GM21526 (cell line): Measurements from ENCODE around the gene HSFX1.
"Not testable (repeated sequence)": the region's sequence is repeated elsewhere in the genome, so short reads cannot be mapped to it uniquely, and the experiment has no call there.

Source experiments
- ATAC-seq: cut with Tn5 transposase; IDR thresholded peaks from one replicate; pipeline ENCODE4 v1.9.1; 2021; ENCODE audit warnings: moderate library complexity; ENCODE audit not compliant: unreplicated experiment, low FRiP score

The HSFX1 gene, protein sequence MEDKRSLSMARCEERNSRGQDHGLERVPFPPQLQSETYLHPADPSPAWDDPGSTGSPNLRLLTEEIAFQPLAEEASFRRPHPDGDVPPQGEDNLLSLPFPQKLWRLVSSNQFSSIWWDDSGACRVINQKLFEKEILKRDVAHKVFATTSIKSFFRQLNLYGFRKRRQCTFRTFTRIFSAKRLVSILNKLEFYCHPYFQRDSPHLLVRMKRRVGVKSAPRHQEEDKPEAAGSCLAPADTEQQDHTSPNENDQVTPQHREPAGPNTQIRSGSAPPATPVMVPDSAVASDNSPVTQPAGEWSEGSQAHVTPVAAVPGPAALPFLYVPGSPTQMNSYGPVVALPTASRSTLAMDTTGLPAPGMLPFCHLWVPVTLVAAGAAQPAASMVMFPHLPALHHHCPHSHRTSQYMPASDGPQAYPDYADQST

DNA sequence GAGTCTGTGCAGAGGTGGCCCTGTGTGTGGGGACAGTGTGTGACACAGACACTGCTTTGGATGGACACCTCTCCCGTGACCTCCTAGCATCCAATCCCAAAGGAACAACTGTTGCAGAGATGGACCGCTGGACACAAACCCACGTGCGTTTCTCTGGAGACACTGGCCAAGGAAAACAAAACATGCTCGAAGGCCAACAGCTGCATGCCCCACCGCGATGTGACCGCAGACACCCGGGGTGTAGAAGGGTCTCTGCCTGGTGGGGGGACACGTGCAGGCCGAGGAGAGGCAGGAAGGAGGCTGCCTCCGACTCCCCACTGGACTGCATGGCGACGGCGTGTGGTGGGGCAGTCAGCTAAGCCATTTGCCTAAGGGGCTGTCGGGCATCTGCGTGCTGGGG, at the start of gene HSFX1:
Gene HSFX1 (plus strand): TSS at position 301 of the 400 bp plus-strand sequence. CDS start 614 bp downstream, outside the sequence.
- ATAC-seq, result not testable (repeated sequence)

DNA sequence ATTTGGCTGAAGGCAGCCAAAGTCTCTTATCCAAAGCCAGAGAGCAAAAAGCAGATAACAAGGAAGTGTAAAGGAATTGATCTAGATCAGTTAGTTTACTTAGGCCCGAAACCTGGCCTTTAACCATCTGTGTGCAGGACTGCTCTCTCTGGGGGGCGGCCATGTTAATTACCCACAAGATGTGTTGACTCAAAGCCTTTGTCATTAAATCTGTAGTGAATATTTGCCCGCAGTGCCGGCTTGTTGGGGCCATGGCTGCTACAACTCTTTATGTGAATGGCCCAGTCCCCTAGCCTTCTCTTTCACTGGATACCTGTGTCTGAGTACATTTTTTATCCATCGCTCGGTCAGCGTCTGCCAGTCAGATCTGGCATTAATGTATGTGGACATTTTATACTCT, 46.6 kb upstream of the HSFX1 start:
- ATAC-seq, result not testable (repeated sequence)

DNA sequence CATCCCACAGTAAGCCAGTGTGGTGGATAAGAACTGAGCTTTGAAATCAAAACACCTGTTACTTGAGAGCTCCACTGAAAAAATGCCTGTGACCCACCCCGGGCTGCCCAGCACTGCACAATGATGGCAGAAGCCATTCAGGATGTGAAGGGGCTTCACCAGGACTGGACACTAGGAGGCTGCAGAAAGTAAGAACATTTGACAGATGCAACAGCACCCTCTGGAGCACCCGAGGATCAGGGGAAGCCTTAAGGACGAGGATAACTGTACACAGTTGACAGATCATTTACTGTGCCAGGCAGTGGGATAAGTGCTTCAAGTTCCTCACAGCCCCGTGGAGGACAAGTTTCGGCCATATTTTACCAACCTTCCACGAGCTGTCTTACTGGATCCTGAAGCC, 31.6 kb upstream of the HSFX1 start:
- ATAC-seq, result not testable (repeated sequence)

DNA sequence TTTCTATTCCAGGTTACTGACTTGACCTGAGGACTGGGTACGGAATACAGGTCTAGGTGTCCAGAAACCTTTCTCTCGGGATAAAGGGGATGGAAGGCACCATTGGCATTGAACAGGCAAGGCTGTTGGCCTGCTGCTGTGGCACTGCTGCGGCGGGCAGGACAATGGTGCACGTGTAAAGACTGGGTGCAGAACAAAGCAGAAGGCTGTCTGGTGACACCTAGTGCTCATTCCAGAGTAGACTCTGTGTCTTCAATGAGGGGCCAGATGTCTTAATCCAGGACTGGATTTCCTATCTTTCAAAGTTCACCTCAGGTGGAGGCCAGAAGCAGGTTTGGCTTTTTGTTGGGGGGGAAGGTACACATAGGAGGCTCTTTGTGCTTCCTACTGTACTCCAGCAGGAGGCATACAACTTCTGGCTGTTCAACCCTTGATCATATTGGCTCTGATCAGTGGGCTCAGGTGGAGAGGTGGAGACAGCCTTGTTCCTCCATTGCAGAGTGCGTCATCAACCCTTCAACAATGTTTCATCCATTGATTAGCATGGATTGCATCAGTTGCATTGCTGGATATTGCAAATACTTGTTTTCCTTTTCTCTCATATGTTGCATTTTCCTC, 27.4 kb upstream of the HSFX1 start:
- not testable (repeated sequence) for ATAC-seq

DNA sequence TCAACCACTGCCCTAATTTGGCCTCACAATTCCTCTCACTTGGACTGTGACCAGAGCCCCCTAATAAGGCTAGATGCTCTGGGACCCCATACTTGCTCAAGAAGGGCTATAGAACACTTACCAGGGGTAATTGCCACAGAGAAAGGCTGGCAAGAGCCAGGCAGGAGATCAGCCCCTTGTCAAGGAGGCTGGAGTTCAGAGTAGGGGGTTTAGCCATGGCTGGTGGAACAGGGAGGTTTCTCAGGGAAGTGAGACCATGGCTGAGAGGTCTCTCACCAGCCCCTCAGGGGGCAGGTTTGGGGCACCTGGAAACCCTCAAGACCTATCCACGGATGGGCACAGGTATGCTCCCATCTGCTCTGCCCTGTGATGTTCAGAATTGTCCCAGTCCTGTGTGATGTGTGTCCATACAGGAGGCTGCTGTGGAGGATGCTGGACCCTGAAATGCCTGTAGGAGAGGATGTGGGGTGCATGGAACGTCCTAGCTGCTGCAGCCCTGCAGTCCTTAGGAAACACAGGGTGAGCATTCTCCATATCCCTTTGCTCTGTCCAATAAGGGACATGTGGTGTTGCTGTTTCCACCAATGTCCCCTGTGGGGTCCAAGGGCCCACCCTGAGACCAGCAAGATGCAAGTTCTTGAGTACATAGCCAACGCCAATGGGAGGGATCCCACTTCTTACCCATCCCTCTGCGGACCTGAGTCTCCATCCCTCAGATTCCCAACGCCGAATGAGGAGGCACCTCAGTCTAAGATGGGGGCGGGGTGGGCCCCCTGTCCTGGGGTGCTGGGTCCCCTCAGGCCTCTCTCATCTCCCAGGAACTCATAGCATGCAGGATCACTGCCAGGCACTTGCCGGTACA, 16.4 kb upstream of the HSFX1 start:
- no peak for ATAC-seq

DNA sequence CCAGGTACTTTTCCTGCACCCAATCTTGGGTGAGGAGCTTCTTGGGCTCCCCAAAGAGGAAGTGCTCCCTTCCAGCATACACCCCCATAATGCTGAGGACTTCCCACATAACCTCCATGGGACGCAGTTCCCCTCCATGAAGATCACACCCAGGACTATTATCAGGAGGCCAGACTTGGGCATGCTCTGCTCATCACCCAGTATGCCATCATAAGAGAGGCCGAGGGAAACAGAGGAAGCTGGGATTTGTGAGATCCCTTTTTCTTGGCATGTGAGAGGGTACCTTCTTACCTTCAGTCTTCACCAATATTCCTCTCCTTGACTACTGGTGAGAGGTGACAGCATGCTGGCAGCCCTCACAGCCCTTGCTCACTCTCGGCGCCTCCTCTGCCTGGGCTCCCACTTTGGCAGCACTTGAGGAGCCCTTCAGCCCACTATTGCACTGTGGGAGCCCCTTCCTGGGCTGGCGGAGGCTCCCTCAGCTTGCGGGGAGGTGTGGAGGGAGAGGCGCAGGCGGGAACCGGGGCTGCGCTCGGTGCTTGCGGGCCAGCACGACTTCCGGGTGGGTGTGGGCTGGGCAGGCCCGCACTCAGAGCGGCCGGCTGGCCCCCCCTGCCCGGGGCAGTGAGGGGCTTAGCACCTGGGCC, 15.7 kb upstream of the HSFX1 start:
- ATAC-seq, result no peak

DNA sequence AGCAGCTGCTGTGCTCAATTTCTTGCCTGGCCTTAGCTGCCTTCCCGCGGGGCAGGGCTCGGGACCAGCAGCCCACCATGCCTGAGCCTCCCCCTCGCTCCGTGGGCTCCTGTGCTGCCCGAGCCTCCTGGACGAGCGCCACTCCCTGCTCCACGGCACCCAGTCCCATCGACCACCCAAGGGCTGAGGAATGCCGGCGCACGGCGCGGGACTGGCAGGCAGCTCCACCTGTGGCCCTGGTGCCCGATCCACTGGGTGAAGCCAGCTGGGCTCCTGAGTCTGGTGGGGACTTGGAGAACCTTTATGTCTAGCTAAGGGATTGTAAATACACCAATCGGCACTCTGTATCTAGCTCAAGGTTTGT, 15.2 kb upstream of the HSFX1 start:
- ATAC-seq, result not testable (repeated sequence)

DNA sequence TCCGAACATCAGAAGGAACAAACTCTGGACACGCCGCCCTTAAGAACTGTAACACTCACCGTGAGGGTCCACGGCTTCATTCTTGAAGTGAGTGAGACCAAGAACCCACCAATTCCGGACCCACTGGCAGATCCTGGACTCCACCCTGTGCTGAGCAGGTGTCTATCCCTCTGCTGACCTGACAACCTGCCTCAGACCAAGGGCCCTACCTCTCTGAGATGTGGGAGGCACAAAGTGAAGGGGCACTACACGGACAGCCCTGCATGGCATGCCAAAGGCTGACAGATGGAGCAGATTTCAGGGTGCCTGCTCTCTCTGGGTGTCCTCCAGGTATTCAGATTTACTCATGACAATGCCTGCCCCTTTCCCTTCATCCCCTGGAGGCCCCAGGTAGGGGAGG, 14.0 kb upstream of the HSFX1 start:
- no peak for ATAC-seq

DNA sequence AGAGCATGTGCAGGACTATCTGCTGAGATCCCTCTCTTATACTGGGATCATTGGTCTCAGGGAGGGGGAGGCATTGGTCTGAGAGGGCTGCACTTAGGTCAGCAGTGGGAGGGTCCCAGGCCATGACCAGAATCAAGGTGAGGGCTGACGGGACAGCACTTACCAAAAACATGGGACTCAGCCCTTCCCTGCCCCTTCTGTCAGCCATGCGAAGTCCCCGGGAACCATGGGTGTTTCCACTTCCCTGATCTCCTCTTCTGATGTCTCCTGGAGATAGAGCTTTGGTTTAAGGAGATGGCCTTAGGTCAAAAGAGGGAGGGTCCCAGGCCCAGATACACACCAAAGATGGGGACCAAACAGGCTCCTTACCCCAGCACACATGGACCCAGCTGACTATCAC, 12.9 kb upstream of the HSFX1 start:
- no peak for ATAC-seq

DNA sequence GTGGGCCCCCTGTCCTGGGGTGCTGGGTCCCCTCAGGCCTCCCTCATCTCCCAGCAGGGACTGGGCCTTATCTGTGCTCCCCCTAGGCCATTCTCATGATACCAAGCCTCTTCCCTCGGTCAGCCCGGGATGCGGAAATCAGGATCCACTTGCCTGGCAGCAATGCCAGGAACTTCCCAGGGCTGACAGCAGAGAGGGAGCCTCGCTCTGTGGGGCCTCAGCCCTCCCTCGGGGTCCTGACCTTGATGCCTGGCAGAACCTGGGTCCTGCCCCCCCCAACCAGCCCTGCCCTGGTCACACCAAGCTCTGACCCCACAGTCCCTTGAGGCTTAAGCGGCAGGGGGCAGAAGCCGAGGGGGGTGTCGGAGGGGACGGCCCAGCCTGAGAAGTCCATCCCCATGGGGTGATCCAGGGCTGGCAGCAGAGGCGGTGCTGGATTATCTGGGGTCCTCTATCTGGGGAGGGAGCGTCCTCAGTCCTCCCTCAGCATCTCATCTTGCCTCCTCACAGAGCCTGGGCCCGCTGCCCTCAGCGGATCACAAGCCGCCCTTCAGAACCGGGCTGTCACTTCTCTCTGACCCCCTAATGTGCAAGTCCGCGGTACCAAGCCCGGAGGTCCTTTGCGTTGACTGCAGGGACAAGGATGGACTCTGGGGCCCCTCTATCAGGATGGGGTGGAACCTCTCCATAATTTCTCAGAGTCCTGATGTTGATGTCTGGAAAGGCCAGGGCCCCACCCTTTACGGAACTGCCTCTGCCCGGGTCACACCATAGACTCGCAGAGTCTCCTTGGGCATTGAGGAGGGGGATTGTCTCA, 11.8 kb upstream of the HSFX1 start:
- not testable (repeated sequence) for ATAC-seq

DNA sequence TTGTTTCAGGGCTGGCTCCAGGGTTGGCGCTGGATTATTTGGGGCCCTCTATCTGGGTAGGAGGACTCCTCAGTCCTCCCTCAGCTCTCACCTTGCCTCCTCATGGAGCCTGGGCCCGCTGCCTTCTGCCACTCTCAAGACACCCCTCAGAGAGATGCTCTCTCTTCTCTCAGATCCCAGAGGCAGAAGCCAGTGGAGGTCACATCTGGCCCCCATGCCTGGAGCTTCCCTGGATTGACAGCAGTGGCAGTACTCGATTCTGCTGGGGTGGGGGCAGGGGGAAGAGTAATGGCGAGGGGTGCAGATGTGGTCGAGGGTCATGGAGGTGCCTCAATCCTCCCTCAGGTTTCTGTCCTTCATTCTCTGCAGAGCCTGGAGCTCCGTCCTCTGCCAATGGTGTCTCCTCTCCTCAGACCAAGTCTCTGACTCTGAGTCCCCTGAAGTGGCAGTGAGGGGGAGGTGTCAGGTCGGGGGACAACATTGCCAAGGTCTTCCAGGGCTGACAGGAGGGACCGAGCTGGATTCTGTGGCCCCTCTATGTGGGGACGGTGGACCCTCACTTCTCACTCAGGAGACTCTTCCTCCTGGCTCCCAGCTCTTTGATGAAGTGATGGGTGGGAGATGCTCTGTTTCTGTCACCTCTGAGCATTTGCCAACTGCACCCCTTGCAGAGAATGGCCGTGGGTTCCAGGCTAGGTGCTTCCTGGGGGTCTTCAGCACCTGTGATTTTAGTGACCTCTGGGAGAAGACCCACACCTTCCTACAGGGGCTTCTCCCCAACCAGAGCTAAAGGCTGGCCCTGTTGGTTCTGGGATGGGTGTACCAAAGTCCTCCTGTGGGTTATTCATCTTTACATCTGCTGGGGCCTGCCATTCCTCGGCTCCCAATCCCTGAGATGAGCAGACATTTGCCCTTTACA, 10.9 kb upstream of the HSFX1 start:
- no peak for ATAC-seq

DNA sequence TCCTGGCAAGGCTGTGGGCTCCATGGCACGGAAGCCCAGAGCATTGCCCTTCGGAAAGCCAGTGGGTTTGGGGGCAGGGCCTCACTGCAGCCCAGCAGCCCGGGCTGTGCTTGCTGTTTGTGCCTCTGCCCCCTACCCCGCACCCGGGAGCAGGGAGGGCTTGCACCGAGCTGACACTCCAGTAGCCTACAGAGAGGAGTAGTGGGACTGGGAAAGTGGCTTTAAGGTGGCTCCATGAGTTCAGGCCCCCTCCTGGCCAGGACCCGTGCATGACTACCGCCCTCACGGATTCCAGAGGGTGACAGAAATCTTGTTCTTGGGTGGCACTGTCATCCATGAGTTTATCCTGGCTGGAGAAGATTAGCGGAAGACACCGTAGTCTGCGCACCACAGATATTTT, 3.5 kb upstream of the HSFX1 start:
- ATAC-seq, result not testable (repeated sequence)

DNA sequence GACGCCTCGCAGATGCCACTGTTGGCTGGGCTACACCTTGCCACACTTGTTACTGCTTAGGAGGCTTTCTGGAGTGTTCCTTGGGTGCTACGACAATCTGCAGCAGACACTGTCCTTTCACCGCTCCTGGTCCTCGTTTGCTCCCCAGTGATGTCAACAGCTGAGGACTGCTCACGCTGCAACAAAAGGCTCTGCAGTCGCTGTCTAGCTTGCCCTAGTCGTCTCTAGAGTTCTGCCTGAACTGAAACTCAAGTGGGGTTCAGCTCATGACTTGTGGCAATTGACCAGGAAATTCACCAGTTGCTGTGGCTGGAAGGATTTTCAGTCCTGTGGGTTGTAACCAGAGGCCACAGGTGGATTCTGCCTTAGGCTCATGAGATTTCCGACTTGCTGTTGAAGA, 842 bp upstream of the HSFX1 start:
- not testable (repeated sequence) for ATAC-seq

DNA sequence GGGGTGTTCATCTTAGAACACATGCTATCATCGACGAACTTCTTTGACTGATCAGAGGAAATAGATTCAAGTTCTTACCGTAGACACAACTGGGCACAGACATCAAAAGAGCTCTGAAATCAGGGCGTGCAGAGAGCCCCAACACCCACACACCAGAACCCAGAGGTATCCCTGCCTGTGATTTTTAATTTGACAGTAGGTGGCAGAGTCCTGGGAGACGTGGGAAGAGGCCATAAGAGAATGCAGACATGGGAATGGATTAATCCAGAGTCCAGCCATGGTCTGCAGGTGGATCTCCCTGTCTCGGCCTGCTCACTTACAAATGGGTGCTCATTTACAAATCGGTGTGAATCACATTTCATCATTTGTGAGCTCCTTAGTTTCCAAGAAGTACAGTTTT, 4.1 kb downstream of the HSFX1 start:
- not testable (repeated sequence) for ATAC-seq

DNA sequence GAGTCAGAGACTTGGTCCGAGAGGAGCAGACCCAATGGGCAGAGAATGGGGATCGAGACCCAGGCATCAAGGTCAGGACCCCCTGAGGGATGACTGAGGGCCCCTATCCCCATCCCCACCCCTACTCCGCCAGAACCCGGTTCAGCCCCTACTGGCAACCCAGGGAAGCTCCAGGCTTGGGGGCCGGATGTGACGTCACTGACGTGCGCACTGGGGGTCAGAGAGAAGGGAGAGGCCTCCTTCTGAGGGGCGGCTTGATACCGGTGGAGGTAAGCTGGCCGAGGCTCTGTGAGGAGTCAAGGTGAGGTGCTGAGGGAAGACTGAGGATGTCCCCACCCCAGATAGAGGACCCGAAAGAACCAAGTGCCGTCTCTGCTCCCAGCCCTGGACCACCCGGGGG, 7.9 kb downstream of the HSFX1 start, which contains the start of gene MAGEA9:
Gene MAGEA9 (plus strand): TSS at position 204 of the 400 bp plus-strand sequence. CDS start 4,281 bp downstream, outside the sequence.
- ATAC-seq, result not testable (repeated sequence)

DNA sequence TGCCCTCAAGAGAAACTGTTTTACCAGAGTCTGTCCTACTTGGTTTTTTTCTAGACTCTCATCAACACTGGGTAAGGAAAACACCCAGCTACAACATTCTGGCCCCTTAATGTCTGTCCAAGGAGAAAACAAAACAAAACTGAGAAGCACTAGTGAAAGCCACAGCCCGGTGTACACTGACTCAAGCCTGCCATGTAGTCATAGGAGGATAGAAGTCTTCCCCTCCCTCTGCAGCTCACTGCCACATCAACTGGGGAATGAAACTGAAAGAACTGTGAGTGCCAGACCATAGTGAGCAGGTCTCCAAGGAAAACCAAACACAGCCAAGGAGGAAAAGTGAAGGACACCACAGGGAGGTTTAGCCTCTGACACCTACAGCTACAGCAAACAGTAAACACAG, 21.7 kb downstream of the HSFX1 start:
- ATAC-seq, result peak; percentile 99

DNA sequence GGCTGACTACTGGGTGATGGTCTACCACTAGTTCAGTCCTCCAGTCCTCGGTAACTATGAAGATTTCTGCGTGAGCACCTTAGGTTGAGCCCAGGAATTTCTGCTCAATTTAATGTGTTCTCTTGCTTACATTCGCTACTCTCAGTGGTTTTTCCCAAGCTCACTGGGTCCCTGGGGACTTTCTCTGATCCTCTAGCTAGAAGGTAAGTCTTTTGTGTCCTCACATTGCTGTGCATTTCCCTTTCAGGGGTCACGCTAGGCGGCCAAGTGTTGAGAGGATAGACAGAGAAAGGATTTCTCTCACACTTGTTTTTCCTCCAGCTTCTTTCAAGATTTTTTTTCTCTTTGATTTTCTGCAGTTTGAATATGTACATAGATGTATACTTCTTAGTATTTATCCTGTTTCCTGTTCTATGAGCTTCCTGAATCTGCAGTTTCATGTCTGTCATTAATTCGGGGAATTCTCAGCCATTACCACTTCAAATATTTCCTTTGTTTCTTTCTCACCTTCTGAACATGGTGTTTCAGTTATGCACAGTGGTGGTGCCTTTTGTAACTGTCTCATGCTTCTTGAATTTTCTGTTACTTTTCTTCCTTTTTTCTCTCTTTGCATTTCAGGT, 25.3 kb downstream of the HSFX1 start:
- no peak for ATAC-seq

DNA sequence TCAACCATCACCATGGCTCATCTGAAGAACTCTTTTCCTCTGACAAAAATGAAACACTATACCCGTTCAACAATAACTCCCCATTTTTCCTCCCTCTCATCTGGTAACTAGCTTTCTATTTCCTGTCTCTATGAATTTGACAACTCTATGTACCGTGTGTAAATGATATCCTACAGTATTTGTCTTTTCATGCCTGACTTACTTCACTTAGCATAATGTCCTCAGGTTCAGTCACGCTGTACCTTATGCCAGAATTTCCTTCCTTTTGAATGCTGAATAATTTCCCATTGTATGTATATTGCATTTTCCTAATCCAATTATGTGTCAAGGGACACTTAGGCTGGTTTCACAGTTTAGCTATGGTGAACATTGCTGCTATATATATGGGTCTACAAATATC, 26.1 kb downstream of the HSFX1 start:
- ATAC-seq, result no peak
